GM21367 (cell line): ENCODE results near the gene GLI3.

Experiments
- ATAC-seq: cut with Tn5 transposase; IDR thresholded peaks from one replicate; pipeline ENCODE4 v1.9.1; 2021; ENCODE audit not compliant: unreplicated experiment

Gene GLI3

DNA sequence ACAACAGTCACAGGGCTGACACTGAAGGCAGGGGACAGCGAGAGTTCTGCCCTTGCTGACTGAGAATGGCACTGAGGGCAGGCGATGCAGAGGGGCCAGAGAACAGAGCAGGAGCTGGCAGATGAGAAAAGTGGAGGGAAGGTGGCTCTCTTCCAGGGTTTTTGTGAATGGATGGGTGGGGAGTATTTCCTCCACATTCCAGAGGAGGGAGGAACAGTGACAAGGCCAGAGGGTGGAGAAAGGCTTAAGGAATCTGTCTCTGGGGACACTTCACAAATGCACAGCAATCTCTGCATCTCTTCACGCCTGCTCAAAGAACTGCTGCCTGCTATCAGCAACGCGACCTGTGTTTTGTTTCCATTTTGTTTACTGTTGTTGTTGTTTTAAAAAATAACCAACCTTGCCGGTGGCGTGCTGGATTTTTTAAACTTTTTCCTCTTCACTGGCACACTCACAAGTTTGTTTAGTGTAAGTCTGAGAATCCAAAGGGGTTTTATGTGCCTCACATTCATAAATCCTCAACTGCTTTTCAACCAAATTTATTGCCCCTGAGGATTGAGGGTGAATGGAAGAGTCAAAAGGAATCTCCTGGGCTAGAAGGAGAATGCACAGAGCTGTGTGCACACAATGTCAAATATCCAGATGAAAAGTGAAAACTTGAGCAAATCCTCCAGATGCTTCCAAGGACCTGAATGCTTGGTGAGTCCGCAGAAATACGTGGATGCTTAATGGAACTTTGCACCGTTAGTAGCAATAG lies 129.3 kb downstream of the GLI3 start:
- no peak for ATAC-seq

DNA sequence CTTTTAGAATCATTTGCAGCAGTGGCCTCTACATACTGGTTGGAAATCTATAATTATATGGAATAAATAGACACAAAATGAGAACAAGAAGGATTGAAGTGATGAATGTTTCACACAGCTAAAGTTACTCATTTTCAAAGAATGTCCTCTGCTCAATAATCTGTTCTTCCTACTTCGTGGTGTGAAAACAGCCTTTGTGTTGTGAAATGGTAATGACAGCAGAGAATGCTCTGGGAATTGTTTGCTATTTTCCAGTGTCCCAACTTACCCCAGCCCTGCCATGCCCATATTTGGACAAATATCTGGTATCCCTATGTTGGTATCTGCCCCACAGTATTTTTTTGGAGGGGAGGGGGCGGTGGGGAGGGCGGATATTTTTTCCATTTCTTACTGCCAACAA lies 130.4 kb downstream of the GLI3 start:
- ATAC-seq: no peak

DNA sequence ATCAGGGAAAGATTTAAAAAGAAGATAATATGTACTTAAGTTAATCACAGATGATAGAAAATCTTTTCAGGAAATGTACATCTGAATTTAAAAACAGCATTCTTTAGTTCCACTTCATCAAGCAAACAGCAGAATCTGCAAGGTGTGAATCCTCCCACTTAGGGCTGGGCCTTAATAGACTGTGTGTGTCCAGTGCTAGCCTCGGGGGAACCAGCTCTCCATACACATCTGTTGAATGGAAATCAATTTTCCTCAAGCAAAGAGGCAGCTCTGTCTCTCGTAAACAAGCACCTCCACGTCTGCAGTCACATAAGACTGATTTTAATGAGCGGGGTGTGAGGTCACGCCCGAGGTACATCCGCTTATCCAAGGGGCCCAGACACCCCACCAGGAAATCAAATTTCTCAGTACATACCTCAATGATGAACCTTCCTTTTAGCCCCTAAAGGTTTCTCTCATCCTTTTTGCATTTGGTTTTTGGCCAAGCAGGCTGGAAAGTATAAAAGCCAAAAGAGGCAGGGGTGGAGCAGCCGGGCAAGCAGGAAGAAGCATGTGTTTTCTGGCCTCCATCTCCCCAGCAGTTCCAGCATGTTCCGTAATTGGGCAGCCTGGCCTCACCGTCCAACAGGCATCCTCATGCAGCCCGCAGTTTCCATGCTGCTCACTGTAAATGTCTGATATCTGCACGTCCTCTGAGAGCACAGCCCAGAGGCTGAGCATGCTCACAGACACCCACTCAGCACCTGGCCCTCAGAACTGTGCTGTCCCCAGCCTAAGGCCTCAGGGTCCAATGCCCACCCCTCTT lies 131.3 kb downstream of the GLI3 start:
- no peak for ATAC-seq

DNA sequence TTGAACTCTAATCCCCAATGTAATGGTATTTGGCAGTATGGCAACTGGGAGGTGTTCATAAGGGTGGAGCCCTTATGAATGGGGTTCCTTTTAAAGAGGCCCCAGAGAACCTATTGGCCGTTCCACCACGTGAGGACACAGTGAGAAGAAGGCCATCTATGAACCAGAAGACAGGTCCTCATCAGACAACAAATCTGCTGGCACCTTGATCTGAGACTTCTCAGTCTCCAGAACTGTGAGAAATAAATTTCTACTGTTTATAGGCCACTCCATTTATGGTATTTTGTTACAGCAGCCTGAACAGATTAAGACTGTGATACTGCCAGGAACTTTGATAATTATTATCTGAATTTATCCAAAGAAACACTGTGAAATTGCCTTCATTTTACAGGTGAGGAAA lies 132.3 kb downstream of the GLI3 start:
- ATAC-seq: no peak

DNA sequence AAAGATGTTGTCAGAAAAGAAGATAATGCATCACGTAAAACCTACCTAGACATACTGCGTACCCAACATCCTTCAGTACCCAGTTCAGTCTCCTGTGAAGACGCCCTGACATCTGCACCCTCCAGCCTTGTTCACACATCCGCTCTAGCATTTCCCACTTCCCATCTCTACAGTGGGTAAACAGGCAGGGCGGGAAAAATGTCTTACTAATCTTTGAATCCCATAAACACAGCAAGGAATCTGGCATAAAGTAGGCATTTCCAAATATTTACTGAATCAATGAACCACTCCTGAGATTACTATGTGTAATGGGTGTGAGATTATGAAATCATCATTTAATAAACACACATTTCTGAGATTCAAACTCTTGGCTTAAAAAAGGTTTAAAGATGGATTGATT lies 132.8 kb downstream of the GLI3 start:
- ATAC-seq: no peak

DNA sequence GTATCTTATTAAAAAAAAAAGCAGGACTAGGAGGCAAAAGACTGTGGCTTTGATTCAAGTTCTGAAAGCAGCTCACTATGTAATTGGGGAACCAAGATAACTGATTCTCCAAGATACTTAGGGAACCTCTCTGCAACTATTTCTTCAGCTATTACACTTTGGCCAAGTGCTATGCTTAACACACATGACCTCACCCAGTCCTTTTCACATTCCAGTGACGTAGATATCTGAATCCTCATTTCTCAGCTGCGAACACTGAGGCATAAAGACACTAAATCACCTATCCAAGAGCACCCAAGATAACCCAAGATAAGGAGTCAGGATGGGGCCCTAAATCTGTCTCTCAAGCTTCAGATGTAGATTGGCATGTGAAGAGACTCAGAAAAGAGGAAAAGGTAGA lies 133.6 kb downstream of the GLI3 start:
- no peak for ATAC-seq

DNA sequence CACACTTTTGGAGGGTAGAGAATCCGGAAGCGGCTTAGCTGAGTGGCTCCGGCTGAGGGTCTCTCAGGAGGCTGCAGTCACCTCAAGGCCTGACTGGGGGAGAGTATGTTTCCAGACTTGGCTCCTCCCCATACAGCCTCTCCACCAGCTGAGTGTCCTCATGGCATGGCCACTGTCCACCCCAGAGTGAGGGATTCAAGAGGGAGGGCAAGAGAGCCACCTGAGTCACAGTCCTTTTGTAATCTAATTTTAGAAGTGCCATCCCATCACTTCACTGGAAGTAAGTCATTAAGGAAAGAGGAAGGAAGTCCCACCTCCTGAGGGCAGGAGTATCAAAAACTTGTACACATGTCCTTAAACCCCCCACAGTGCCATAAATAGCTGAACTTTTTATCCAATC lies 134.0 kb downstream of the GLI3 start:
- ATAC-seq: no peak

DNA sequence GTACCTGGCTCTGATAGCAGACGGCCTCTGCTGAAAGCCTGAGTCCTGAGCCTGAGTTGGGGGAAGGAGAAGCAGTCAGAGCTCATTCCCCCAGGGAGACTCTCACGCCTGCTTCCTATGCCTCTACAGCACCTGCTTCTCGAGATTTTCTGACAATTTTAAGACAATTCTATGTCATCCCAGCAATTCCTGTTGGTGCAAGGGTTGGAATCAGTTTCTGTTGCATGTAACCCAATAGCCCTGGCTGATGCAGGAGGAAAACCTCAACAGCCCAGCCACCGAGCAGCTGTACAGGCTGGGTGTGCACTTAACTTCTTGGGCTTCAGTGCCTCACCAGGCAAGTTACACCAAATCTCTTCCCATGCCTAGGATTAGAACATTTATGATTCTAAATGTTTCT lies 134.7 kb downstream of the GLI3 start:
- ATAC-seq: no peak

DNA sequence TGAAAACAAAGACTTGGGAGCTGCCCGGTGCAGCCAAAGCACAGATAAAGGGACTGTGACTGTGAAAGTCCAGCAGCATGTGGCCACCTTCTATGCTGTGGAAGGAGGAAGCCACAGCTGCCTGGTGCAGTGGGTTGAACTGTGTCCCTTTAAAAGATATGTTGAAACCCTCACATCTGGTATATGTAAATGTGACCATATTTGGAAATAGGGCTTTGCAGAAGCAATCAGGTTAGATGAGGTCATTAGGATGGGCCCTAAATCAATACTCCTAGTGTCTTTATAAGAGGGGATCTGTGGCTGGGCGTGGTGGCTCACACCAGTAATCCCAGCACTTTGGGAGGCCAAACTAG lies 136.9 kb downstream of the GLI3 start:
- ATAC-seq: no peak

DNA sequence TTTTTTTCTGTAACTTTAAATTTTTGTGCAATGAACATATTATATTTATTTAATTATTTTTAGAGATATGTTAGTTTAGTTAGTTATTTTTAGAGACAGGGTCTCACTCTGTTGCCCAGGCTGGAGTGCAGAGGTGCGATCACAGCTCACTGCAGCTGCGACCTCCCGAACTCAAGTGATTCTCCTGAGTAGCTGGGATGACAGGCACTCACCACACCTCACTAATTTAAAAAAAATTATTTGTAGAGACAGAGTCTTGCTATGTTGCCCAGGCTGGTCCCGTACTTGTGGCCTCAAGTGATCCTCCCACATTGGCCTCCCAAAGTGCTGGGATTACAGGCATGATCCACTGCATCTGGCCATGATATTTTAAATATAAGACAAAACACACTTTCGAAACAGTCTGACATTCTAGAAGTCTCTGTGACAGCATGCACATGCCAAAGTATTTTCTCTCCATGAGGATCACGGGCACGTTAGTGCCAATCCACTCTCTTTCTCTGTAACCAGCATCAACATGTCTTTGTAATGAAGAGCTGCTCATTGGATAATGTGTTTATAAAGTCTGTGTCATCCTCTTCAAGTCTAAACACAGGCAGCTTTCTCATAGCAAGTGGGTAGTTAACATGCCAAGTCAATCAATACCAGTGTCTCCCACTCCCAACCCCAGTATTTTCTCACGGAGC lies 137.4 kb downstream of the GLI3 start:
- ATAC-seq: no peak

DNA sequence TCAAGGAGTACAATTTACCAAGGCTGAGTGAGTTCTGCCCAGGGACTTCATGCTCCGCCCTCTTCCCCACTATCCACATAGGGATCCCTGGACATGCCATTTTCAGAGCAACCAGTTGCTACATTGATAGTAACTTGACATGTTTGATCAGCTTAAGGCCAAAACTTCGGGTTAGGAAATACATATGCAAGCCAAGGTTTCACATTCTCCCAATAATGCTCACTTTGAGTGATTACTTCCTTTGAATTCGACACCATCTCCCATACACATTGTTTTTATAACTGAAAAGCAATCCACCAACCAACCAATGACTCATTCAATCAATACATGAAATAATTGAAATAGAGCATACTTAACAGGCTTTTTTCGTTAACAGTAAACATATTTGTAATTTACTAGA lies 137.9 kb downstream of the GLI3 start:
- no peak for ATAC-seq

DNA sequence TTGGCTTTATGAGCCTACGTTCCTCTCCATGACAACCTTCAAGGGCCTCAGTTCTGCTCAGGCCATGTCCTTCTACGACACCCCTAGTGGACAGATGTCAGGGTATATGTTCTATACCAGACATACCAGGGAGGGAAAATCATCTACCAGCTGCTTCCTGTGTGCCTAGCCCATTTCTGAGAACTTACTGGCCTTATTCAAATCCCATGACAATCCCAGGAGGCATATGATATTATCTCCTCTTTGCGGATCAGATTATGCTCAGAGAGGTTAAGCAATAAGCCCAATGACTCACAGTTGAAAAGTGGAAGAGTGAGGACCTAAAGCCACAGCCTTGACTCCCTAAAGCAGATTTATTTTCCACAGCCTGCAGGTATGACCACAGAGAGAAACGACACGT lies 139.3 kb downstream of the GLI3 start:
- ATAC-seq: no peak

DNA sequence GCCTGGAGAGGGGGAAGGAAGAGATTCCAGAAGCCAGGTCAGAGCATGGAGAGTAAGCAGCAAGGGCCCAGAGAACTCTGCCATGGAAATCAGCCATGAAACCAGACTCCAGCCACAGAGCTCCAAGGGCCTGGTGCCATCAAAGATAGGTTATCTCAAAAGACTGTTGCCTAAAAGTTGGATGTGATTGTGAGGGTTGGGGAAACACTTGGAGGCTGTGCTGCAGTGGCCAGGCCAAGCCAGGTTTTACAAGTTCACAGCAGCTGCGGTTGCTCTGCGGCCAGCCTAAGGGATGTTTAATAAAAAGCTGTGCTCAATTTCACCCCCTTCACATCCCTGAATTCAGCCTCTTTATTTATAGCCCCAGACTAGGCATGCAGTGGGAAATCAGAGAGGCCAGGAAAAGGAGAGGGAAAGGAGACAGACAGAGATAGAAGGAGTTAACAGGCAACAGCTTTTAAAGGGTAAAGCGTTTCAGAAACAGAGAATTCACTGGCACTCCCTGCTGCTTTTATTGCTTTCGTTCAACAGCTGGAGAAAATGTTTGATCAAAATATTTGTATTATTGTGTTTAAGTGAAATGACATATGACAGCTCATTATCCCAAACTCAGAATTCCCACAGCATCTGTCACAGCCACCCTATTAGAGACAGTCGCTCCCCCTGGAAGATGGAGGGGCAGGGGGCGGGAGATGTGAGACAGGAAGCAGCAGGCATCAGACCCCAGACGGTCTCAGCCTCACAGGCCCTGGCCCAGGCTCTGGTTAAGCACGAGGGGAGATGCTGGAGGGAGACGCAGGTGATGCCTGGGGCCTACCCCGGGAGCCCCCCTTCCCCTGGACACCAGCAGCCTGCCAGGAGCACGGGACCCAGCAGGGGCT lies 140.1 kb downstream of the GLI3 start:
- ATAC-seq: no peak

DNA sequence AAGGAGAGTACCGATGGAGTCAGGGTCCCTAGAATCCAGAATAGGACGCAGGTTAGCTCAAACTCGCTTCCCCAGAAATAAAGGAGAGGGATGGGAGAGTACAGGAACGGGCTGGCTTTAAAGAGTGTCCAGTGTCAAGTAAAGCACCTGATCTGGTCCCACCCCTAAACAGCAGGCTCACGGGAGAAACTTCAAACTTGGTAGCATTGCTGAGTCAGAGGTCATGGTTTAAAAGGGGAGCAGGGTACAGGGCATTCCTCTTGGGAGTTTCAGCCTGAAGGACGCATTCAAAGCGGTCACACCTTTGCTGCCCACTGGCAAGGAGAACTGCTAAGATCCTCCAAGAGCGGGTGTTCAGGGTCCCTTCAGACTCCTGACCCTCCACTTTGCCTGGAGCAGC lies 140.7 kb downstream of the GLI3 start:
- ATAC-seq: no peak

DNA sequence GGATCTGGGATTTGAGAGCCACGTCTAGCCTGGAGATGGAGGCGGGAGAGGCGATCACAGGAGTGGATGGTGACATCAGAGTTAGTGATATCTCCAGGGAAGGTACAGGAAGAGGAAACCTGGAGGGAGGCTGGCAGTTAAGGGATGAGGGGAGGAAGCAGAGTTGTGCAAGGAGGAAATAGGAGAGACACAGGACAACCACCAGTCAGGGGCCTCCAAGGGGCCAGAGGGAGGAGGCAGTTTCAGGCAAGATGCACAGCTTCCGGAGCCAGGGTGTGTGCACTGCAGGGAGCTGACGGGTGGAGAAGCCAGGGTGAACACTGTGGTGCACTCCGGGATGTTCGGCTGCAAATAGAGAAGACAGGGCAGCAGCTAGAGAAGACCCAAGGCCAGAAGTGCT lies 141.2 kb downstream of the GLI3 start:
- ATAC-seq: no peak

DNA sequence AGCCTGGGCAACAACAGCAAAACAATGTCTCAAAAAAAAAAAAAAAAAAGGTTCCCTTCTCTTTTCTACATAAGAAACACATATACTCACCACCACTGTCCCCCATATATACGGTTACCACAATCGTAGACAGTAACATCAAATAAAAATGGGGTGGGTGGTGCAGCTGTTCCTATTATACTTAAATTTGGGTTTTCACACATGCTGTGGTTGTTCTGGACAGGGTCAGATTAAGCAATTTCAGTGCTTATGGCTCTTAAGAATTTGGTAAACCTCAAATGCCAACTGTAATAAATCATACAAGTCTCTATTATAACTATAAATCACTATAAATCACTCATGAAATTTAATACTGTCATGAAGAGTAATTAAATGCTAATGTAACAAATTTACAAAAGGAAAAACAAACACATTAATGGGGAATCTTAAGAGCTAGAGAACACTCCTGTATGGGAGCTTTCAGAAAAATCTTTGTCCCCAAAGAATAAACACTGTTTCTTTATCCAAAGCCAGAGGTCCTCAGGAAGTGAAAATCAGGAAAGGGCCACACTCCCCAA lies 143.6 kb downstream of the GLI3 start:
- no peak for ATAC-seq

DNA sequence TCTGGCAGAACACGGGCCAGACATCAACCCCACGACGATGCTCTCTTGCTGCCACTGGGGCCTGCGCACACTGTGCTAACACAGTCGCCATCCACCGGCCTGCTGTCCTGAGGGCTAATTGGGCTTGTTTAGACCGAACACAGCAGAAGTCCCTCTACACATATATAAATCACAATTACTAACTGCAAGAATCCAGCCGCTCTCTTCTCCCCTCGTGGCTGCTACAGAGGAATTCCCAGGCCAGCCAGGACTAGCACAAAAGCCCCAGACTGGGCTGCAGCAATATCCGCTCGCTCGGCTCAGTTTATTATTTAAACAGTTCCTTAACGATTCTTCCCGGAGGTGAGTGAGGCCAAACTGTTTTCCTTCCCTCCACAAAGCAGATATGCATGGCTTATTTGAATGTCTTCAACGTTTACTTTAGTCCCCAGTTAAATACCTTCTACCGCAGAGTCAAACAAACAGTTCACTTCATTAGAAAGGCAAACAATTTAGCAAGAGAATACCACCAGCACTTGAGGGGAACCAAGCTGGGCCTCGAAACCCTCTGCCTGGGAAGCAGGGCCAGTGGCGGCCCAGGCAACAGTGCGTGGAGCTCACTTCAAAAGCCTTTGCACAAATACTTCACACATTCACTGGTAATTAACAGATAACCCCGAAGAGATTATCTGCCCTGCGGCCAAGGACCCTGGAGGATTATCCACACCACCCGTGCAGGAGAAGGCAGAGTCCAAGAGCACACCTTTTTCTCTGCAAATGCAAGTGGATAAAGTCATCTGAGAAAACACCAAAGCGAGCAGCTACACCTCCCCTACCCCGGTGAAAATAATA lies 145.3 kb downstream of the GLI3 start:
- no peak for ATAC-seq

DNA sequence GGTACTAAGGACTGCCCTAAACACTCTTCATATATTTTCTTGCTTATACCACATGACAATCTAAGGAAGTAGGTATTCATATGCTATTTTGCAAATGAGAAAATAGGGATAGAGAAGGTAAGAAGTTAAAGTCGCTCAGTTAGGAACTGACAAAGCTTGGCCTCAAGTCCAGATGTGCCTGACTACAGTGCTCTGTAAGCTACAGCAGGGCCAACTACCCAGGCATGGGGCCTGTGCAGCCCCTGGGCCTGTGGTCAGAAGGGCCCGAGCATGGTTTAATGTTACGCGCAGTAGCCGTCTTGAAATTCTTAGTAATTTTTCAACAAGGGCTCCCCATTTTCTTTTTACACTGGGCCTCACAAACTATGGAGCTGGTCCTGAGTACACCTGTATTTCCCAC lies 146.2 kb downstream of the GLI3 start:
- ATAC-seq: no peak

DNA sequence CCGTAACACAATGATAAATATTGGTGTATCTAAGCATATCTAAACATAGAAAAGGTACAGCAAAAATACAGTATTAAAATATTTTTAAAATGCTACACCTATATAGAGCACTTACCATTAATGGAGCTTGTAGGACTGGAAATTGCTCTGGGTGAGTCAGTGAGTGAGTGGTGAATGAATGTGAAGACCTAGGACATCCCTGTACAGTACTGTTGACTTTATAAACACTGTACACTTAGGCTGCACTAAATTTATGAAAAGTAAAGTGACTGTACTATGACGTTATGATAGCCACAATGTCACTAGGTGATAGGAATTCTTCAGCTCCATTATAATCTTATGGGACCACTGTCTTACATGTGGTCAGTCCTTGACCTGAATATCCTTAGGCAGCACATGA lies 147.0 kb downstream of the GLI3 start:
- ATAC-seq: no peak

DNA sequence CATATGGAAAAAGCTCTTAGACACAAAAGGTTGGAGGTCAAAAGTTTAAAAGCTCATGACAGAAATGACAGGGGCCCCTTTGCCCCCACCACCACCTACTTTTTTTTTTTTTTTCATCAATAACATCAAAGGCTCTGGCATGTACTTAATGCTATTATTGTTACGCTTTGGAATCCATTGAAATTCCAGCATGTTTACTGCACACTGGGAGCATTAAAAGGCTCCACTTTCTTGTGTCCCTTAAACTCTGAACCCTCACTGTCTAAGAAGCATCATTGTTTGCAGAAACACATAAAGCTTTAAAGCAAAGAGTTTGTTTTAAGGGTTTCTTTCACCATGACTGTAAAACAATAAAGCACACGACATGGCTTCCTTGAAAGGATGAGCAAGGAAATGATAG lies 149.4 kb downstream of the GLI3 start:
- ATAC-seq: no peak
